ENCODE measurements around the gene ZCCHC7.
"Not testable (repeated sequence)": the region's sequence is repeated elsewhere in the genome, so short reads cannot be mapped to it uniquely, and the experiment has no call there.

Gene ZCCHC7

GRCh38 chr9:37179576-37179975, 59.2 kb downstream of the ZCCHC7 start:
- no peak for DNase-seq

GRCh38 chr9:37180138-37180537, 59.8 kb downstream of the ZCCHC7 start:
- no peak for DNase-seq

GRCh38 chr9:37182718-37183117, 62.3 kb downstream of the ZCCHC7 start:
- DNase-seq = no peak

DNA sequence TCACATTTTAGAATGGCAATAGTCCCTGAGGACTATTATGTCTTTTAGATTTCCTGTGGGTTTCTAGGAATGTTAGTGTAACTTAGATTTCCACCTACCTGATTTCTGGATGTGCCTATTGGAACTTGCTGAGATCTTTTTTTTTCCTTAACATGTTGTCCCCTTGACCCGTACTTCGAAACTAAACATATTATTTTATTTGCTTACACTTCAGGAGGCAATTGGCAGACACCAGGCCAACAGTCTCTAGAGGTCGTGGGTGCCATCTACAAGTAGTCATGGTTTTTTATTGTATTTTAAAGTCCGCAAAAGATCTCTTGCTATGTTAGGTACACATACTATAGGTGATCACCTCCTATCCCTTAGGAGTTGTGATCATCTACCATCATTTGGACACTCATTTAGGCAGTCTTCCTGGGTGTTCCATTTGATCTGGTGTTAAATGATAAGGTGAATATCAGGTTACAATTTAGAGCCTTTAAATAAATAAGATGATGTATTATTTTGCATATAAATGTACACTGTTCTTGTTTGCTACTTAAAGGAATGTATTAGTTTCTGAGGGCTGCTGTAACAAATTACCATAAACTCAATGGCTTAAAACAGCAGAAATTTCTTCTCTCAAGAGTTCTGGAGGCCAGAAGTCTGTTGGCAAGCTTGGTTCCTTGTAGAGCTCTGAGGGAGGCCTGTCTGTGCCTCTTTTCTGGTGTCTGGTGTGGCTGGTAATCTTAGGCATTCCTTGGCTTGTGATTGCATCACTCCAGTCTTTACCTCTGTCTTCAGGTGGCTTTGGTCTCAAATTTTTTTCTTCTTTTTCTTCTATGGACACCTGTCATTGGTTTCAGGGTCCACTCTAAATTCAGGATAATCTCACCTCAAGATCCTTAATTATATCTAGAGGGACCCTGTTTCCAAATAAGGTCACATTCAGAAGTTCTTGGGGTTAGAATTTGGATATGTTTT, 64.8 kb downstream of the ZCCHC7 start:
- no peak for DNase-seq

DNA sequence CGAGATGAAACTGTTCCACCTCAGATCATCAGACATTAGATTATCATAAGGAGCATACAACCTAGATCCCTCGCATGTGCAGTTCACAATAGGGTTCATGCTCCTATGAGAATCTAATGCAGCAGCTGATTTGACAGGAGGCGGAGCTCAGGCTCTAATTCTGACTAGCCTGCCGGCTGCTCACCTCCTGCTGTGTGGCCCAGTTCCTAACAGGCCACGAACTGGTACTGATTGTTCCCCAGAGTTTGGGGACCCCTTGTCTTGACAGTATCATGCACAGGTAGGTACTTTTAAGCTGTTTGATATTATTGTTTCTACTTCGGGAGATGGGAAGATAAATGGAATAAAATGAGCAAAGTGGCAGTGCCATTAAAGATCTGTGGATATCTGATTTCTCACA, 66.9 kb downstream of the ZCCHC7 start:
- DNase-seq = peak; percentile 14

DNA sequence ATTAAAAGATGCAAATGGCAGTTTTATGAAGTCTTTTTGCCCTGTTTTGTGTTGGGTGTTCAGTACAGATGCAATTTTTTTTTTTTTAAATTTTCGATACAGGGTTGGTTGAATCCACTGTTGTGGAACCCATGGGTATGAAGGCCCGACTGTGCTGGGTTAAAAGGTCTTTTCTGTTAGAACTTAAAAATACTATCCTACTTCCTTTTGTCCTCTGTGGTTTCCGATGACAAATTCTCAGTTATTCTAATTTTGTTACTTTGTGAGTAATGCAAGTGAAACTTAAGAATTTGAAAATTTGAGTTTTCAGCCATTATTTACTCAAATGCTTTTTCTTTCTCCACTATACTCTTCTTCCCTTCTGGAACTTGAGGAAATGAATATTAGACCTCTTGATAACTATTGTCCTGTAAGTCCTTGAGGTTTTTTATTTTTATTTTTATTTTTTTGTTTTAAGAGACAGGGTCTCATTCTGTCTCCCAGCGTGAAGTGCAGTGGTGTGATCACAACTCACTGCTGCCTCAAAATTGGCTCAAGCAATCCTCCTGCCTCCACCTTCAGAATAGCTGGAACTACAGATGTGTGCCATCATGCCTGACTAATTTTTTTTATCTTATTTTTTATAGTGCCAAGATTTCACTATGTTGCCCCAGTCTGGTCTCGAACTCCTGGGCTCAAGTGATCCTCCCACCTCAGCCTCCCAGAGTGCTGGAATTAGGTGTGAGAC, 67.5 kb downstream of the ZCCHC7 start:
- DNase-seq = peak; percentile 56

GRCh38 chr9:37190739-37191138, 70.4 kb downstream of the ZCCHC7 start:
- DNase-seq = not testable (repeated sequence)

DNA sequence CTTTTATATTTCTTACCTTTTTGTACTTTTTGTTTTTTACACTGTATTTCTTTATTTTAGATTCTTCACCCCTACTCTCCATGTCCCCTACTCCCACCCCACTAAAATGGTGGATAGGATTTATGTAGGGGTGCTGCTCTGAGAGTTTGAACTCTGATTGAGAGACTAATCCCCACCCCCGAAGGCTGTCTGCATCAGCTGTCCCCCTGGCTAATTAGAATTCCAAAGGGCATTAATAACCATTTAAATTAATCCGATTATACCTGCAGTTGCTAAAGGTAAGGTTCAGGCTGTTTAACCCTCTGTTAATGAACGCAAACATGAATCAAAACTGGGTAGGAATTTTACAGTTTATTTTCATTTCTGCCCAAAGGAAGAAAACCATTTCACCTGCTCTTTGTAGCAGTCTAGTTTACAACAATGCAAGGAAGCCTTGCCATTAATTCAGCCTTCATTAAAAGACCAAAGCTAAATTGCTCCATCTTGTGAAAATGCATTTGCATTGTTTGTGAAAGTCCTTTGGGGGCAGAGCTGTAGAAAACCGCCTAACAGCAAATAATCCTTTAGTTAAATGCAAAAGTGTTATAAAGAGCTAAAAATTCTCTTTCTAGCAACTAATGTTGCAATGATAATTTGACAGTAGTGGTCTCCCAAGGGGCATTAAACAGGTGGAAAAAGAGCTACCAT, 71.2 kb downstream of the ZCCHC7 start:
- DNase-seq = no peak

DNA sequence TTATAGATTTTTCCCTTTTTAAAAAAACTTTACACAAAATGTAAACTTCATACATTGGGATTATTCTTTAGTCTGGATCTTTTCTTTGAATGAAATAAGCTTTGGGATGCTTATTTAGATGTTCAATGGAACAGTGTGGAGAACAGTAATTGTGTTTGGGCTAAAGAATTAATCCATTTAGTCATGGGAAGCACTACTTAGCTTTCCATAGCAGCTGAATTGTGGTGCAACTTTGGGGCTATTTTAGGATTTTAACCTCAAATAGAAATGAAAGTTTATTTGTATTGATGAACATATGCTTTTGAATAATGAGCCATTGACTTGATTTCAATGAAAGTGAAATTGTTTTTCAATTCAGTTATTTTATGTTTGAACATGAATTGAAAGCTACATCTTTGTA, 72.4 kb downstream of the ZCCHC7 start:
- no peak for DNase-seq

GRCh38 chr9:37197158-37198038, 77.0 kb downstream of the ZCCHC7 start:
- no peak for DNase-seq

DNA sequence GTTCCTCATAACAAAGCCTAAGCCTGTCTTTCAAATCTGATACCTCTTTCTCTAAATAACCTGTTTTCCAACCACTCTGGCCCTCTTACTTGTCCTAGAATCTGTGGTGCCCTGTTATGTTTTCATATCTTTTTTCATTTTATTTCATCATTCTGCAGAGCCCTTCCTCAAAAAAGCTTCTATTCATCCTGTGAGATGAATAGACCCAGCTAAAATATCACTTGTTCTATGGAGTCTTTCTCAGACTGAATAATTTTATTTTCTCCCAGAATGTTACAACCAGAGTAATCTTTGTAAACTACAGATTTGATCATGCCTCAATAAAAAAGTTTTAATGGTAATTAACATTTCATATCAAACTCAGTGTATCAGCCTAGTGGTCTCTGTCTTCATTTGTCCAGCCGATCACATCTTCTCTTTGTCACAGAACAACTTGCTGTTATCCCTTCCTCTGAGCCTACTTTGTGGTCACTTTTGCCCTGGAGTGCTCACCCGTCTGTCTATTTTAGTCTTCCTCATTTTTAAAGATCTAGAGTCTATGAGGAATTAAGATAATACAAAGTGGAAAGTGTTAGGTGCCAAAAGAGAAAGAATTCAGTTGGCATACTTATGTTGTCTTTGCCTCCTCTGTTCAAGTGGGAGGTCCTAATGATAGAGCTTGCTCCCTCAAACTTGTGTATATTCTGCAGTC, 77.8 kb downstream of the ZCCHC7 start:
- DNase-seq = no peak

DNA sequence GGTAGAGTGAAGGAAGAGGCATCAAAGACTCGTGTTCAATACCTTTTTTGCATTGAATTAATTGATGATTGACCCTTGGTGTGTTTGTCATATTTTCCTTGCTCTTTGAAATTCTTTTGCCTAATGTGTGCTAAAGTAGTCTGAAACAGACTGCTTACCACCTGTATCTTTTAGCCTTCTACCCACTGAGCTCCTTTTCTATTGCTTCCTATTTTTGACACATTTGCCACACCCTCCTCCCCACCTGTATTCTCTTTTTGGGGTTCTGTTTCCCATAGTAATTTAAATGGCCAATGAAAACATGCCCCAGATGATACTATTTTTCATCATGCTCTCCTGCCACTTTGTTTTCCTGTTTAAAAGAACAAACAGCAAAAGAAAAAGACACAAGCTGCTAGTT, 78.5 kb downstream of the ZCCHC7 start:
- no peak for DNase-seq

DNA sequence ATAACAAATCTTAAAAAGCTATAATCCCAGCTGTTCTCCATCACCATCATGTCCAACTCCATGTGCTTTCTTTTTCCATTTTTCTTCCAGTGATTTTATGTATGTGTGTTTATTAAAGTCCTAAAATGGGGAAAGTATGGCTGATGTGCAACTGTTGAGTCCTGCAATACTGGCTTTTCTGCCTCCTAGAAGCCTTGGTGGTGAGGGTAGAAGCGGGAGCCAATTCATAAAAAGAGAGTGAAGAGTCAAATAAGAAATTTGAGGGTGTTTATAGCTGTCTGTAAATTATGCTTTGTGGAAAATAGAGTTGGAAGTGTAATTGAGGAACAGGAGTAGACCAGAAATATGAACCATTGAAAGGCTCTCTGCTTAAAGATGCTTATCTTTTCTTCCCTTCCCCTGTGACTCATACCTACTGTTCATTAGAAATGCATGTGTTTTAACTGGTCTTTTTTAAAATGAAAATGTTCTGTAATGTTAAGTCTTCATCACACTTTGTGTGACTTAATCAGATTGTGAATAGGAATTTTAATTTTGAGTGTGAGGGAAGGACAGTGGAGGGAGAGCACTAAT, 80.1 kb downstream of the ZCCHC7 start:
- DNase-seq = peak; percentile 39

DNA sequence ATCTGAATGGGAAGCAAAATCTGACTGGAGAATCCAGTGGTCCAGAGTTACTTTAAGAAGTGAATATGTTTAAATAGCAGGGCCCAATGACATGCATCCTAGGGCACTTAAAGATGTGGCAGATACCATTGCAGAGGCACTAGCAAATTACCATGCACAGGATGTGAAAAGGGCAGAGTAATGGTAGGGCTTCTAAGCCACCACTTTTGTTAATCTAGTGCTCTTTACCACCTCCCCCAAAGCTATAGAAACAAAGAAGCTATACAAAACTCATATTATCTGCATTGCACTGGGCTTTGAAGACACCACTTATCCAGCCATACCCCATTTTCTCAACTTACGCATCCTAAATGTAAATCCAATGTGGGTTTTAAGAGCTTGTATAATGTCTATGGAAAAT, 81.2 kb downstream of the ZCCHC7 start:
- DNase-seq = no peak

- DNase-seq = no peak
Measured at GRCh38 chr9:37202091-37202490, 81.7 kb downstream of the ZCCHC7 start.

GRCh38 chr9:37203456-37203855, 83.1 kb downstream of the ZCCHC7 start:
- not testable (repeated sequence) for DNase-seq

GRCh38 chr9:37206121-37206620, 85.8 kb downstream of the ZCCHC7 start:
- DNase-seq = no peak

- no peak for DNase-seq
Measured at GRCh38 chr9:37209431-37210386, 89.3 kb downstream of the ZCCHC7 start.

GRCh38 chr9:37210737-37211523, 90.6 kb downstream of the ZCCHC7 start:
- peak; percentile 51 for DNase-seq

Data from activated CD4-positive, alpha-beta T cell treated with anti-CD3 and anti-CD28 coated beads, Interleukin-2, amount 50 U/mL, for 16 hours (primary cell).